IMR-90 (cell line): ENCODE results near the gene SEMA6A. TPM values are rescaled to one million over a fixed set of nuclear protein-coding genes. Genes with fewer than 3 reads are reported as not detected.

ENCODE experiments used
- ATAC-seq: fragments of 200-7000 bp; cut with Tn5 transposase; 2 replicates; pipeline ENCODE4 v1.9.1; 2020; ENCODE audit warnings: low read depth, mild to moderate bottlenecking, moderate library complexity
- BruUV-seq: library from RNA; stranded (reverse); fragments of 400-500 nt; replicated peaks from 2 replicates; lab custom pipeline; 2021; lab: Mats Ljungman, UMichigan
- CTCF ChIA-PET: fragments of 300-600 bp; formaldehyde crosslinking; extraction: SDS; loops from one replicate; lab custom pipeline; 2021; ENCODE audit warnings: antibody characterized with exemption; lab: Yijun Ruan, JAX
- POLR2A ChIA-PET: fragments of 300-600 bp; sonication (Branson Sonifier 250); formaldehyde crosslinking; loops from one replicate; lab custom pipeline; 2022; ENCODE audit warnings: antibody characterized with exemption; ENCODE audit not compliant: unreplicated experiment; lab: Charles Lee
- DNase-seq: peaks from one replicate; pipeline ENCODE4 v3.0.0; 2013
- H2AFZ ChIP-seq: replicated peaks from 2 replicates; pipeline ENCODE3; 2013; ENCODE audit warnings: low read length, mild to moderate bottlenecking; ENCODE audit not compliant: poor library complexity
- H2AK5ac ChIP-seq: 2 replicates; pipeline ENCODE4 v1.6.1; 2013; ENCODE audit warnings: low read depth, low read length, inconsistent platforms
- H2AK9ac ChIP-seq: replicated peaks from 2 replicates; pipeline ENCODE3; 2013; ENCODE audit warnings: mild to moderate bottlenecking, low read depth, low read length, moderate library complexity; ENCODE audit not compliant: poor library complexity
- H2BK120ac ChIP-seq: 2 replicates; pipeline ENCODE4 v1.6.1; 2013; ENCODE audit warnings: low read depth, low read length, inconsistent platforms
- H2BK15ac ChIP-seq: 3 replicates; pipeline ENCODE4 v1.6.1; 2013; ENCODE audit warnings: low read depth, low read length, inconsistent platforms
- H2BK20ac ChIP-seq: 2 replicates; pipeline ENCODE4 v1.6.1; 2013; ENCODE audit warnings: low read depth, mild to moderate bottlenecking, inconsistent platforms, low read length, moderate library complexity
- H2BK5ac ChIP-seq: 2 replicates; pipeline ENCODE4 v1.6.1; 2013; ENCODE audit warnings: mild to moderate bottlenecking, low read depth, low read length, inconsistent platforms; ENCODE audit not compliant: poor library complexity, severe bottlenecking
- H3K14ac ChIP-seq: replicated peaks from 2 replicates; pipeline ENCODE4 v1.6.1; 2013; ENCODE audit warnings: low read depth, low read length, inconsistent platforms
- H3K18ac ChIP-seq: 2 replicates; pipeline ENCODE4 v1.6.1; 2013; ENCODE audit warnings: low read depth, low read length, control low read depth
- H3K23ac ChIP-seq: 2 replicates; pipeline ENCODE4 v1.6.1; 2013; ENCODE audit warnings: low read depth, low read length, inconsistent platforms
- H3K27ac ChIP-seq: 2 replicates; pipeline ENCODE4 v1.5.1; 2013; ENCODE audit warnings: mild to moderate bottlenecking, control low read depth, low read length; ENCODE audit not compliant: insufficient read depth
- H3K27me3 ChIP-seq: 2 replicates; pipeline ENCODE4 v1.6.1; 2013; ENCODE audit warnings: low read length; ENCODE audit not compliant: control insufficient read depth, insufficient read depth
- H3K36me3 ChIP-seq: 2 replicates; pipeline ENCODE4 v1.6.1; 2013; ENCODE audit warnings: low read length, mixed read lengths; ENCODE audit not compliant: control insufficient read depth, insufficient read depth
- H3K4ac ChIP-seq: 2 replicates; pipeline ENCODE4 v1.6.1; 2013; ENCODE audit warnings: low read depth, low read length, inconsistent platforms
- H3K4me1 ChIP-seq: 2 replicates; pipeline ENCODE4 v1.6.1; 2013; ENCODE audit warnings: low read length, mixed read lengths; ENCODE audit not compliant: control insufficient read depth, insufficient read depth
- H3K4me2 ChIP-seq: 2 replicates; pipeline ENCODE4 v1.6.1; 2013; ENCODE audit warnings: low read depth, mild to moderate bottlenecking, control low read depth, low read length, moderate library complexity
- H3K4me3 ChIP-seq: 2 replicates; pipeline ENCODE4 v1.5.1; 2013; ENCODE audit warnings: low read depth, mild to moderate bottlenecking, control low read depth, low read length, moderate library complexity; ENCODE audit not compliant: insufficient read depth
- H3K56ac ChIP-seq: 2 replicates; pipeline ENCODE4 v1.6.1; 2013; ENCODE audit warnings: low read length, inconsistent platforms; ENCODE audit not compliant: insufficient read depth; ENCODE audit errors: extremely low read depth
- H3K79me1 ChIP-seq, 2 experiments: 2 replicates each; pipeline ENCODE4 v1.6.1; 2013; ENCODE audit warnings: low read length in 2 of 2, inconsistent platforms in 1 of 2, low read depth in 1 of 2
- H3K9ac ChIP-seq: 2 replicates; pipeline ENCODE4 v1.6.1; 2013; ENCODE audit warnings: low read depth, low read length, control low read depth
- H3K9me1 ChIP-seq: 2 replicates; pipeline ENCODE4 v1.6.1; 2013; ENCODE audit warnings: low read length, inconsistent platforms; ENCODE audit not compliant: insufficient read depth
- H3K9me3 ChIP-seq: 2 replicates; pipeline ENCODE4 v1.6.1; 2013; ENCODE audit warnings: low read length; ENCODE audit not compliant: control insufficient read depth, insufficient read depth
- H4K20me1 ChIP-seq: 2 replicates; pipeline ENCODE4 v1.6.1; 2013; ENCODE audit warnings: low read length, inconsistent platforms; ENCODE audit not compliant: insufficient read depth
- H4K5ac ChIP-seq: 2 replicates; pipeline ENCODE4 v1.6.1; 2013; ENCODE audit warnings: mild to moderate bottlenecking, low read depth, low read length, control low read depth
- H4K8ac ChIP-seq, 2 experiments: 2 replicates each; pipeline ENCODE4 v1.6.1; 2013; ENCODE audit warnings: low read depth in 2 of 2, low read length in 2 of 2, control low read depth in 1 of 2, inconsistent platforms in 1 of 2
- H4K91ac ChIP-seq: 2 replicates; pipeline ENCODE4 v1.6.1; 2013; ENCODE audit warnings: low read depth, low read length, inconsistent platforms; ENCODE audit not compliant: insufficient read depth
- BHLHE40 ChIP-seq: fragments of 150-350 bp; IDR thresholded peaks from 2 replicates; pipeline ENCODE4 v1.6.1; 2016; ENCODE audit warnings: mild to moderate bottlenecking, low read depth, low read length
- CEBPB ChIP-seq: IDR thresholded peaks from 2 replicates; pipeline ENCODE4 v1.6.1; 2012; ENCODE audit warnings: low read depth, low read length, improper control_type of control experiment
- CHD1 ChIP-seq: IDR thresholded peaks from 2 replicates; pipeline ENCODE4 v1.6.1; 2012; ENCODE audit warnings: low read depth, low read length, improper control_type of control experiment
- FOS ChIP-seq: fragments of 150-350 bp; IDR thresholded peaks from 2 replicates; pipeline ENCODE4 v1.6.1; 2016; ENCODE audit warnings: low read depth, low read length
- MAFK ChIP-seq: IDR thresholded peaks from 2 replicates; pipeline ENCODE4 v1.6.1; 2012; ENCODE audit warnings: low read depth, low read length, improper control_type of control experiment
- MAZ ChIP-seq: IDR thresholded peaks from 2 replicates; pipeline ENCODE4 v1.6.1; 2012; ENCODE audit warnings: low read depth, mild to moderate bottlenecking, low read length, improper control_type of control experiment, moderate library complexity, borderline replicate concordance
- MXI1 ChIP-seq: IDR thresholded peaks from 2 replicates; pipeline ENCODE4 v1.6.1; 2012; ENCODE audit warnings: low read depth, mild to moderate bottlenecking, low read length, moderate library complexity, borderline replicate concordance
- NFE2L2 ChIP-seq: fragments of 150-350 bp; IDR thresholded peaks from 2 replicates; pipeline ENCODE4 v1.6.1; 2016; ENCODE audit warnings: low read depth, mild to moderate bottlenecking, low read length
- POLR2A ChIP-seq: IDR thresholded peaks from 2 replicates; pipeline ENCODE4 v1.6.1; 2012; ENCODE audit warnings: mild to moderate bottlenecking, low read depth, low read length
- RAD21 ChIP-seq: IDR thresholded peaks from 2 replicates; pipeline ENCODE4 v1.6.1; 2012; ENCODE audit warnings: low read length, improper control_type of control experiment
- RCOR1 ChIP-seq: IDR thresholded peaks from 2 replicates; pipeline ENCODE4 v1.6.1; 2012; ENCODE audit warnings: mild to moderate bottlenecking, low read length, improper control_type of control experiment; ENCODE audit not compliant: insufficient replicate concordance
- RFX5 ChIP-seq: IDR thresholded peaks from 2 replicates; pipeline ENCODE4 v1.8.0; 2012; ENCODE audit warnings: low read depth, mild to moderate bottlenecking, low read length, moderate library complexity
- SMC3 ChIP-seq: fragments of 150-350 bp; IDR thresholded peaks from 2 replicates; pipeline ENCODE4 v1.6.1; 2016; ENCODE audit warnings: low read depth, mild to moderate bottlenecking, antibody characterized with exemption, low read length, moderate library complexity
- WGBS, 2 experiments: methylation state at CpG; one replicate each; pipeline versions ENCODE4 v1.1.5 to v1.1.7; 2013; ENCODE audit warnings: missing lambda C conversion rate in 2 of 2; ENCODE audit not compliant: insufficient read length in 1 of 2; ENCODE audit errors: extremely low coverage in 2 of 2; 5-methylcytosine and 5-hydroxymethylcytosine counted together
- dilution Hi-C: fragments of 300-500 bp; cut with HindIII; formaldehyde crosslinking; loops from one replicate; pipeline ENCODE4 v1.14.3; 2018; ENCODE audit warnings: low sequenced_read_pairs; ENCODE audit not compliant: unreplicated experiment
- in situ Hi-C: fragments of 300-500 bp; cut with MboI; formaldehyde crosslinking; loops from 3 replicates; pipeline ENCODE4 v1.14.3; 2019; ENCODE audit warnings: low sequenced_read_pairs, inconsistent platforms, mixed read lengths
- intact Hi-C: fragments of 100-400 bp; cut with micrococcal nuclease; formaldehyde crosslinking; loops from 2 replicates; pipeline ENCODE4 v1.10.0; 2022
- polyA plus RNA-seq, 3 experiments: library from polyadenylated mRNA; depleted of rRNA; stranded (reverse); fragments of >200 nt; gene quantifications; 2 replicates each; pipeline ENCODE4 v1.2.3, GENCODE V29; 2012; ENCODE audit warnings: low replicate concordance in 1 of 3
- total RNA-seq: library from RNA; depleted of rRNA; stranded (reverse); fragments of >200 nt; gene quantifications from 2 replicates; pipeline ENCODE4 v1.2.3, GENCODE V29; 2012
- TF ChIP-seq, protein P1 (sequence below): conservative IDR thresholded peaks from 2 replicates; pipeline ENCODE4 v1.5.1; 2012; ENCODE audit warnings: mild to moderate bottlenecking, low read depth, low read length, improper control_type of control experiment
- TF ChIP-seq, protein P2 (sequence below): fragments of 150-350 bp; IDR thresholded peaks from 2 replicates; pipeline ENCODE4 v1.6.1; 2017; ENCODE audit warnings: mild to moderate bottlenecking, antibody characterized with exemption, low read length, low read depth
- TF ChIP-seq, protein P3 (sequence below): fragments of 150-350 bp; IDR thresholded peaks from 2 replicates; pipeline ENCODE4 v1.6.1; 2016; ENCODE audit warnings: low read depth, mild to moderate bottlenecking, low read length, moderate library complexity, borderline replicate concordance

SEMA6A gene
- total and polyA plus RNA-seq, 2 of the 4 experiments (the other 2 are of a cell fraction) = 0.27 to 0.36 TPM

DNA sequence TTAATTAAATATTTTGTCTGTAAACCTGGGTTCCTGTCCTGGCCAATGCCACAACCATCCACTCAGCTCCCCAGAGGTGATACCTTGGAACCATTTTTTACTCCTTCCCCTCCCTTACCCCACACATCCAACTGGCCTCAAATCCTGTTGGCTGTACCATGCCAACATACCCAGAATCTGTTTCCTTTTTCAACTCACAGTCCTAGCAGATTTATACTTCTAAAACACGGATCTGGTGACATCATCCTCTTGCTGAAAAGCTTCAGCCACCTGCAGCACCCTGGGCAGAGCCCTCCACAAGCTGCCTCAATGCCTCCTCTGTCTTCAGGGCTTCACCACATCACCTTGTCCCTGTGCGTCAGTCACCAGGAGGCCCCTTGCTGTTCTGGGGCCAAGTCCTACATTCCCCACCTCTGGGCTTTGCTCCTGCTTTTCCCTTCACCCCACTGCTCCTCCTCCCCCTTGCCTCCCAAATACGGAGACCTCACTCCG lies 14.9 kb downstream of the SEMA6A start:
- Histone ChIP-seq H2BK5ac (no peak overlapping the region), H3K4me3 (no peak overlapping the region), H3K9me3 (no peaks in the 10 kb centered on the region), H4K91ac (no peak overlapping the region), H2BK20ac (no peak overlapping the region), H3K79me1 (no peaks in the 10 kb centered on the region), H3K9me1 (no peaks in the 10 kb centered on the region), H3K18ac (no peak overlapping the region), H4K20me1 (no peaks in the 10 kb centered on the region), H4K5ac (no peak overlapping the region), H3K14ac (no peak overlapping the region), H2BK15ac (no peak overlapping the region), H2AK5ac (no peak overlapping the region), H3K4ac (no peak overlapping the region), H3K27ac (no peak overlapping the region), H3K4me1 (no peaks in the 10 kb centered on the region), H3K4me2 (no peak overlapping the region), H3K27me3 (no peaks in the 10 kb centered on the region), H4K8ac (no peak overlapping the region), H3K9ac (no peak overlapping the region), H2AK9ac (no peak overlapping the region), H3K23ac (no peak overlapping the region), H3K36me3 (no peaks in the 10 kb centered on the region), H3K56ac (no peak overlapping the region), H2BK120ac (no peak overlapping the region), H2AFZ (no peak overlapping the region)
- ATAC-seq (no peak), DNase-seq (no peak)
- BruUV-seq = no TSS peak
- intact Hi-C loops (no loop called here), dilution Hi-C loops (no loop called here), in situ Hi-C loops (no loop called here)
- TF ChIP-seq FOS (no peak), POLR2A (no peak), BHLHE40 (no peak), CHD1 (no peak), SMC3 (no peak), NFE2L2 (no peak), MAZ (no peak), RCOR1 (no peak), RFX5 (no peak), MXI1 (no peak), RAD21 (no peak), CEBPB (no peak), MAFK (no peak)
- TF ChIP-seq, protein P1, sequence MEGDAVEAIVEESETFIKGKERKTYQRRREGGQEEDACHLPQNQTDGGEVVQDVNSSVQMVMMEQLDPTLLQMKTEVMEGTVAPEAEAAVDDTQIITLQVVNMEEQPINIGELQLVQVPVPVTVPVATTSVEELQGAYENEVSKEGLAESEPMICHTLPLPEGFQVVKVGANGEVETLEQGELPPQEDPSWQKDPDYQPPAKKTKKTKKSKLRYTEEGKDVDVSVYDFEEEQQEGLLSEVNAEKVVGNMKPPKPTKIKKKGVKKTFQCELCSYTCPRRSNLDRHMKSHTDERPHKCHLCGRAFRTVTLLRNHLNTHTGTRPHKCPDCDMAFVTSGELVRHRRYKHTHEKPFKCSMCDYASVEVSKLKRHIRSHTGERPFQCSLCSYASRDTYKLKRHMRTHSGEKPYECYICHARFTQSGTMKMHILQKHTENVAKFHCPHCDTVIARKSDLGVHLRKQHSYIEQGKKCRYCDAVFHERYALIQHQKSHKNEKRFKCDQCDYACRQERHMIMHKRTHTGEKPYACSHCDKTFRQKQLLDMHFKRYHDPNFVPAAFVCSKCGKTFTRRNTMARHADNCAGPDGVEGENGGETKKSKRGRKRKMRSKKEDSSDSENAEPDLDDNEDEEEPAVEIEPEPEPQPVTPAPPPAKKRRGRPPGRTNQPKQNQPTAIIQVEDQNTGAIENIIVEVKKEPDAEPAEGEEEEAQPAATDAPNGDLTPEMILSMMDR = no peak
- TF ChIP-seq, protein P2, sequence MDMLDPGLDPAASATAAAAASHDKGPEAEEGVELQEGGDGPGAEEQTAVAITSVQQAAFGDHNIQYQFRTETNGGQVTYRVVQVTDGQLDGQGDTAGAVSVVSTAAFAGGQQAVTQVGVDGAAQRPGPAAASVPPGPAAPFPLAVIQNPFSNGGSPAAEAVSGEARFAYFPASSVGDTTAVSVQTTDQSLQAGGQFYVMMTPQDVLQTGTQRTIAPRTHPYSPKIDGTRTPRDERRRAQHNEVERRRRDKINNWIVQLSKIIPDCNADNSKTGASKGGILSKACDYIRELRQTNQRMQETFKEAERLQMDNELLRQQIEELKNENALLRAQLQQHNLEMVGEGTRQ = no peak
- TF ChIP-seq, protein P3, sequence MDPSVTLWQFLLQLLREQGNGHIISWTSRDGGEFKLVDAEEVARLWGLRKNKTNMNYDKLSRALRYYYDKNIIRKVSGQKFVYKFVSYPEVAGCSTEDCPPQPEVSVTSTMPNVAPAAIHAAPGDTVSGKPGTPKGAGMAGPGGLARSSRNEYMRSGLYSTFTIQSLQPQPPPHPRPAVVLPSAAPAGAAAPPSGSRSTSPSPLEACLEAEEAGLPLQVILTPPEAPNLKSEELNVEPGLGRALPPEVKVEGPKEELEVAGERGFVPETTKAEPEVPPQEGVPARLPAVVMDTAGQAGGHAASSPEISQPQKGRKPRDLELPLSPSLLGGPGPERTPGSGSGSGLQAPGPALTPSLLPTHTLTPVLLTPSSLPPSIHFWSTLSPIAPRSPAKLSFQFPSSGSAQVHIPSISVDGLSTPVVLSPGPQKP = no peak
- CTCF ChIA-PET = no interaction called here
- POLR2A ChIA-PET = no interaction called here
- 83% methylated on average over 1 of the region's 4 CpGs; no CpG with 5 or more reads in 1 of the 2 experiments for WGBS, 2 experiments
